Central memory CD8-positive, alpha-beta T cell (primary cell): ENCODE measurements around the gene NME9.

Experiments used
- ATAC-seq: fragments of 150-1000 bp; cut with Tn5 transposase; replicated peaks from 2 replicates; pipeline ENCODE4 v1.10.0; 2022; ENCODE audit warnings: mild to moderate bottlenecking, moderate FRiP score, moderate number of reproducible peaks; ENCODE audit not compliant: poor library complexity, severe bottlenecking; ENCODE audit errors: extremely low read depth
- DNase-seq, 2 donors: peaks; one replicate each; pipeline ENCODE4 v3.0.0; 2021; ENCODE audit warnings: low spot score in 2 of 2
- H3K27ac Mint-ChIP-seq: one replicate; pipeline ENCODE4 v1.8.0; 2022; ENCODE audit warnings: low read depth, mild to moderate bottlenecking, moderate library complexity, mixed read lengths
- H3K27me3 Mint-ChIP-seq: one replicate; pipeline ENCODE4 v1.8.0; 2022; ENCODE audit warnings: mixed read lengths
- H3K36me3 Mint-ChIP-seq: one replicate; pipeline ENCODE4 v1.8.0; 2022; ENCODE audit warnings: mild to moderate bottlenecking, moderate library complexity, mixed read lengths; ENCODE audit not compliant: insufficient read depth
- H3K4me1 Mint-ChIP-seq: one replicate; pipeline ENCODE4 v1.8.0; 2022; ENCODE audit warnings: mixed read lengths
- H3K4me3 Mint-ChIP-seq: one replicate; pipeline ENCODE4 v1.8.0; 2022; ENCODE audit warnings: mild to moderate bottlenecking, moderate library complexity, mixed read lengths
- H3K9me3 Mint-ChIP-seq: one replicate; pipeline ENCODE4 v1.8.0; 2022; ENCODE audit warnings: mixed read lengths

Gene NME9

GRCh38 chr3:138369151-138369900, 39.7 kb upstream of the NME9 start:
- Mint-ChIP-seq H3K27ac (no peak overlapping the region), H3K9me3 (no peaks in the 10 kb centered on the region), H3K4me3 (no peak overlapping the region), H3K36me3 (peaks cover 5% of the 10 kb centered on the region), H3K4me1 (no peaks in the 10 kb centered on the region), H3K27me3 (peaks cover 25% of the 10 kb centered on the region)
- ATAC-seq (no peak), DNase-seq (no peak)

GRCh38 chr3:138367911-138368310, 38.3 kb upstream of the NME9 start:
- Mint-ChIP-seq H3K9me3 (no peaks in the 10 kb centered on the region), H3K36me3 (peaks cover 5% of the 10 kb centered on the region), H3K4me3 (no peak overlapping the region), H3K27me3 (peaks cover 31% of the 10 kb centered on the region), H3K4me1 (no peaks in the 10 kb centered on the region), H3K27ac (no peak overlapping the region)
- no peak for DNase-seq
- no peak for ATAC-seq

GRCh38 chr3:138367326-138367850, 37.7 kb upstream of the NME9 start:
- H3K27me3 Mint-ChIP-seq, result peaks cover 36% of the 10 kb centered on the region
- H3K36me3 Mint-ChIP-seq, result peaks cover 7% of the 10 kb centered on the region
- H3K4me1 Mint-ChIP-seq, result no peaks in the 10 kb centered on the region
- DNase-seq (no peak), ATAC-seq (no peak)
- H3K4me3 Mint-ChIP-seq, result no peak overlapping the region
- H3K9me3 Mint-ChIP-seq, result no peaks in the 10 kb centered on the region
- H3K27ac Mint-ChIP-seq, result no peak overlapping the region

- ATAC-seq (no peak), DNase-seq (no peak)
- Mint-ChIP-seq H3K27ac (no peak overlapping the region), H3K9me3 (no peaks in the 10 kb centered on the region), H3K36me3 (peaks cover 4% of the 10 kb centered on the region), H3K4me1 (no peaks in the 10 kb centered on the region), H3K4me3 (no peak overlapping the region), H3K27me3 (peaks cover 26% of the 10 kb centered on the region)
These were observed 36.5 kb upstream of the NME9 start for GRCh38 chr3:138366006-138366759.

GRCh38 chr3:138365253-138365555, 35.6 kb upstream of the NME9 start:
- Mint-ChIP-seq H3K36me3 (peaks cover 4% of the 10 kb centered on the region), H3K4me3 (no peak overlapping the region), H3K4me1 (no peaks in the 10 kb centered on the region), H3K27me3 (peaks cover 16% of the 10 kb centered on the region), H3K27ac (no peak overlapping the region), H3K9me3 (no peaks in the 10 kb centered on the region)
- DNase-seq (no peak), ATAC-seq (no peak)

- Mint-ChIP-seq H3K9me3 (no peaks in the 10 kb centered on the region), H3K36me3 (peaks cover 4% of the 10 kb centered on the region), H3K4me3 (no peak overlapping the region), H3K27me3 (peaks cover 13% of the 10 kb centered on the region), H3K4me1 (no peaks in the 10 kb centered on the region), H3K27ac (no peak overlapping the region)
- no peak for DNase-seq
- ATAC-seq, result no peak
These were observed 35.0 kb upstream of the NME9 start for GRCh38 chr3:138364356-138365252.

- DNase-seq (no peak), ATAC-seq (no peak)
- Mint-ChIP-seq H3K27ac (no peak overlapping the region), H3K36me3 (peaks cover 4% of the 10 kb centered on the region), H3K4me3 (no peak overlapping the region), H3K4me1 (no peaks in the 10 kb centered on the region), H3K27me3 (peaks cover 13% of the 10 kb centered on the region), H3K9me3 (no peaks in the 10 kb centered on the region)
These were observed 33.7 kb upstream of the NME9 start for GRCh38 chr3:138363322-138363721.

- H3K4me1 Mint-ChIP-seq, result no peaks in the 10 kb centered on the region
- ATAC-seq, result no peak
- no peaks in the 10 kb centered on the region for H3K9me3 Mint-ChIP-seq
- H3K27ac Mint-ChIP-seq, result no peak overlapping the region
- H3K4me3 Mint-ChIP-seq, result no peak overlapping the region
- peaks cover 13% of the 10 kb centered on the region for H3K27me3 Mint-ChIP-seq
- no peak for DNase-seq
- H3K36me3 Mint-ChIP-seq, result peaks cover 4% of the 10 kb centered on the region
These were observed 32.9 kb upstream of the NME9 start for GRCh38 chr3:138362538-138362937.

- Mint-ChIP-seq H3K36me3 (peaks cover 2% of the 10 kb centered on the region), H3K9me3 (no peaks in the 10 kb centered on the region), H3K4me1 (no peaks in the 10 kb centered on the region), H3K27me3 (peaks cover 13% of the 10 kb centered on the region), H3K4me3 (no peak overlapping the region), H3K27ac (no peak overlapping the region)
- no peak for DNase-seq
- ATAC-seq, result no peak
These were observed 31.9 kb upstream of the NME9 start for GRCh38 chr3:138361561-138361971.

- Mint-ChIP-seq H3K9me3 (no peaks in the 10 kb centered on the region), H3K27me3 (peaks cover 13% of the 10 kb centered on the region), H3K4me3 (no peak overlapping the region), H3K27ac (no peak overlapping the region), H3K4me1 (no peaks in the 10 kb centered on the region), H3K36me3 (peaks cover 2% of the 10 kb centered on the region)
- ATAC-seq, result no peak
- no peak for DNase-seq
These were observed 31.3 kb upstream of the NME9 start for GRCh38 chr3:138360869-138361525.

- ATAC-seq, result no peak
- H3K9me3 Mint-ChIP-seq, result no peaks in the 10 kb centered on the region
- no peak overlapping the region for H3K4me3 Mint-ChIP-seq
- H3K27ac Mint-ChIP-seq, result no peak overlapping the region
- no peaks in the 10 kb centered on the region for H3K4me1 Mint-ChIP-seq
- no peak for DNase-seq
- H3K36me3 Mint-ChIP-seq, result peaks cover 2% of the 10 kb centered on the region
- peaks cover 13% of the 10 kb centered on the region for H3K27me3 Mint-ChIP-seq
These were observed 30.5 kb upstream of the NME9 start for GRCh38 chr3:138359919-138360868.
